HepG2 (cell line): Measurements from ENCODE around the gene DLX4. TPM values are rescaled to one million over a fixed set of nuclear protein-coding genes. Genes with fewer than 3 reads are reported as not detected.

Experiments used
- DRAP1 ChIP-seq: IDR thresholded peaks from 2 replicates; pipeline ENCODE4 v1.6.1; 2016; ENCODE audit warnings: missing genetic modification reagents, missing compliant biosample characterization
- KLF13 ChIP-seq: sonication (generic); formaldehyde crosslinking; IDR thresholded peaks from 2 replicates; pipeline ENCODE4 v1.4.0; 2020; ENCODE audit warnings: mild to moderate bottlenecking, missing genetic modification reagents
- PRDM4 ChIP-seq: sonication (generic); formaldehyde crosslinking; IDR thresholded peaks from 2 replicates; pipeline ENCODE4 v1.9.0; 2021; ENCODE audit warnings: missing genetic modification reagents, borderline replicate concordance
- SUZ12 ChIP-seq: fragments of 150-350 bp; IDR thresholded peaks from 2 replicates; pipeline ENCODE4 v1.6.1; 2014; ENCODE audit warnings: low read depth, low read length
- TBX2 ChIP-seq: sonication (generic); formaldehyde crosslinking; IDR thresholded peaks from 2 replicates; pipeline ENCODE4 v1.5.0; 2020; ENCODE audit warnings: missing genetic modification reagents, mild to moderate bottlenecking, borderline replicate concordance
- UBTF ChIP-seq: sonication (generic); formaldehyde crosslinking; IDR thresholded peaks from 2 replicates; pipeline ENCODE4 v1.4.0; 2020; ENCODE audit warnings: mild to moderate bottlenecking, missing genetic modification reagents
- ZBTB49 ChIP-seq: sonication (generic); formaldehyde crosslinking; IDR thresholded peaks from 2 replicates; pipeline ENCODE4 v1.4.0; 2020; ENCODE audit warnings: missing genetic modification reagents, borderline replicate concordance
- polyA plus RNA-seq, 8 experiments: library from polyadenylated mRNA; depleted of rRNA in 3 of 8; stranded (reverse) in 7 of 8; unstranded in 1 of 8; fragments of >200 nt; fragmentation: Illumina TruSeq in 4 of 8; extraction: Trizol in 4 of 8; gene quantifications; 2 replicates each; pipeline versions ENCODE4 v1.2.1 to v1.2.3, GENCODE V29; 2011 to 2016; ENCODE audit warnings: low read depth in 4 of 8, missing spikeins in 1 of 8, mixed read lengths in 1 of 8; ENCODE audit not compliant: insufficient read depth in 1 of 8
- total RNA-seq, 5 experiments: library from RNA; depleted of rRNA; stranded (reverse); fragments of >200 nt; fragmentation: Illumina TruSeq; extraction: Trizol; gene quantifications; 2 replicates each; pipeline ENCODE4 v1.2.3, GENCODE V29; 2016; ENCODE audit warnings: low read depth in 1 of 5

The DLX4 gene
- total and polyA plus RNA-seq, 2 of the 13 experiments (the other 11 are each of a cell fraction or from before 2014, with no cell fraction given) = 0.55 to 2.3 TPM

- TF ChIP-seq ZBTB49 (CRISPR knock-in tag) = no peak
- no peak for TF ChIP-seq SUZ12
- no peak for TF ChIP-seq KLF13 (CRISPR knock-in tag)
- no peak for TF ChIP-seq DRAP1 (CRISPR knock-in tag)
- TF ChIP-seq UBTF = no peak
- TF ChIP-seq PRDM4 (CRISPR knock-in tag) = no peak
- TF ChIP-seq TBX2 (CRISPR knock-in tag) = no peak
Measured at GRCh38 chr17:49959183-49959935, 9.6 kb upstream of the DLX4 start (continued).
